T-helper 2 cell treated with Interferon-gamma antibody and Interleukin-4, amounts not matched to agents 5 μg/mL and 100 μg/mL, for 36 hours (primary cell): ENCODE results near the gene MARS1.
"Not testable (repeated sequence)": the region's sequence is repeated elsewhere in the genome, so short reads cannot be mapped to it uniquely, and the experiment has no call there.

ENCODE experiments used
- DNase-seq: peaks from one replicate; pipeline ENCODE4 v3.0.0; 2021; ENCODE audit warnings: low spot score
- H3K27ac Mint-ChIP-seq: one replicate; pipeline ENCODE4 v1.8.0; 2021; ENCODE audit warnings: mild to moderate bottlenecking, mixed read lengths
- H3K27me3 Mint-ChIP-seq: one replicate; pipeline ENCODE4 v1.8.0; 2021; ENCODE audit warnings: low read depth, mixed read lengths
- H3K36me3 Mint-ChIP-seq: one replicate; pipeline ENCODE4 v1.8.0; 2021; ENCODE audit warnings: low read depth, mixed read lengths
- H3K4me1 Mint-ChIP-seq: one replicate; pipeline ENCODE4 v1.8.0; 2021; ENCODE audit warnings: low read depth, mixed read lengths
- H3K4me3 Mint-ChIP-seq: one replicate; pipeline ENCODE4 v1.8.0; 2022; ENCODE audit warnings: mild to moderate bottlenecking, moderate library complexity, mixed read lengths
- H3K9me3 Mint-ChIP-seq: one replicate; pipeline ENCODE4 v1.8.0; 2021; ENCODE audit warnings: mixed read lengths

MARS1 gene

GRCh38 chr12:57502311-57502969 lies 14.6 kb downstream of the MARS1 start:
- not testable (repeated sequence) for H3K4me3 Mint-ChIP-seq, H3K4me1 Mint-ChIP-seq, H3K27ac Mint-ChIP-seq, H3K27me3 Mint-ChIP-seq, DNase-seq, H3K9me3 Mint-ChIP-seq
- H3K36me3 Mint-ChIP-seq: peaks cover 67% of the 10 kb centered on the region

- H3K27ac Mint-ChIP-seq, H3K4me3 Mint-ChIP-seq, H3K9me3 Mint-ChIP-seq, H3K27me3 Mint-ChIP-seq, H3K4me1 Mint-ChIP-seq, DNase-seq: not testable (repeated sequence)
- H3K36me3 Mint-ChIP-seq: peaks cover 42% of the 10 kb centered on the region
These were observed 18.7 kb downstream of the MARS1 start for GRCh38 chr12:57506541-57506940.

GRCh38 chr12:57507796-57508195 lies 19.9 kb downstream of the MARS1 start:
- not testable (repeated sequence) for H3K27me3 Mint-ChIP-seq, H3K4me3 Mint-ChIP-seq, H3K9me3 Mint-ChIP-seq, DNase-seq, H3K4me1 Mint-ChIP-seq, H3K27ac Mint-ChIP-seq
- H3K36me3 Mint-ChIP-seq: peaks cover 47% of the 10 kb centered on the region

- H3K36me3 Mint-ChIP-seq: peaks cover 46% of the 10 kb centered on the region
- DNase-seq: no peak
- no peaks in the 10 kb centered on the region for H3K27me3 Mint-ChIP-seq
- H3K4me3 Mint-ChIP-seq: no peak overlapping the region
- H3K4me1 Mint-ChIP-seq: no peaks in the 10 kb centered on the region
- H3K9me3 Mint-ChIP-seq: no peaks in the 10 kb centered on the region
- H3K27ac Mint-ChIP-seq: no peak overlapping the region
These were observed 23.3 kb downstream of the MARS1 start for GRCh38 chr12:57511161-57511560.

- H3K27me3 Mint-ChIP-seq: no peaks in the 10 kb centered on the region
- peaks cover 50% of the 10 kb centered on the region for H3K36me3 Mint-ChIP-seq
- no peaks in the 10 kb centered on the region for H3K9me3 Mint-ChIP-seq
- no peak overlapping the region for H3K4me3 Mint-ChIP-seq
- no peaks in the 10 kb centered on the region for H3K4me1 Mint-ChIP-seq
- DNase-seq: no peak
- H3K27ac Mint-ChIP-seq: no peak overlapping the region
These were observed 23.9 kb downstream of the MARS1 start for GRCh38 chr12:57511588-57512325.

- Mint-ChIP-seq H3K27ac (no peak overlapping the region), H3K36me3 (peaks cover 59% of the 10 kb centered on the region), H3K9me3 (no peaks in the 10 kb centered on the region), H3K4me1 (peaks cover 3% of the 10 kb centered on the region), H3K4me3 (no peak overlapping the region), H3K27me3 (no peaks in the 10 kb centered on the region)
- DNase-seq: no peak
These were observed 24.8 kb downstream of the MARS1 start for GRCh38 chr12:57512665-57513064.

- no peak for DNase-seq
- Mint-ChIP-seq H3K36me3 (peaks cover 65% of the 10 kb centered on the region), H3K9me3 (no peaks in the 10 kb centered on the region), H3K27me3 (no peaks in the 10 kb centered on the region), H3K4me1 (peaks cover 7% of the 10 kb centered on the region), H3K4me3 (no peak overlapping the region), H3K27ac (no peak overlapping the region)
These were observed 25.4 kb downstream of the MARS1 start for GRCh38 chr12:57513266-57513665.

- H3K4me3 Mint-ChIP-seq, DNase-seq, H3K9me3 Mint-ChIP-seq, H3K27me3 Mint-ChIP-seq, H3K27ac Mint-ChIP-seq: not testable (repeated sequence)
- Mint-ChIP-seq H3K36me3 (peaks cover 66% of the 10 kb centered on the region), H3K4me1 (peaks cover 10% of the 10 kb centered on the region)
These were observed 25.8 kb downstream of the MARS1 start for GRCh38 chr12:57513677-57514076.

- DNase-seq, H3K27ac Mint-ChIP-seq, H3K4me3 Mint-ChIP-seq, H3K27me3 Mint-ChIP-seq, H3K9me3 Mint-ChIP-seq: not testable (repeated sequence)
- H3K36me3 Mint-ChIP-seq: peaks cover 70% of the 10 kb centered on the region
- peaks cover 15% of the 10 kb centered on the region for H3K4me1 Mint-ChIP-seq
These were observed 26.4 kb downstream of the MARS1 start for GRCh38 chr12:57514246-57514645.

GRCh38 chr12:57514720-57515407 lies 27.0 kb downstream of the MARS1 start:
- H3K36me3 Mint-ChIP-seq: peaks cover 71% of the 10 kb centered on the region
- H3K9me3 Mint-ChIP-seq: no peaks in the 10 kb centered on the region
- H3K4me1 Mint-ChIP-seq: peaks cover 16% of the 10 kb centered on the region
- no peak overlapping the region for H3K4me3 Mint-ChIP-seq
- DNase-seq: no peak
- no peaks in the 10 kb centered on the region for H3K27me3 Mint-ChIP-seq
- H3K27ac Mint-ChIP-seq: no peak overlapping the region

GRCh38 chr12:57515408-57515933 lies 27.6 kb downstream of the MARS1 start:
- H3K4me1 Mint-ChIP-seq: peaks cover 16% of the 10 kb centered on the region
- H3K9me3 Mint-ChIP-seq: no peaks in the 10 kb centered on the region
- no peak for DNase-seq
- H3K27me3 Mint-ChIP-seq: peaks cover 1% of the 10 kb centered on the region
- H3K36me3 Mint-ChIP-seq: peaks cover 77% of the 10 kb centered on the region
- H3K27ac Mint-ChIP-seq: no peak overlapping the region
- no peak overlapping the region for H3K4me3 Mint-ChIP-seq

- no peak for DNase-seq
- peaks cover 3% of the 10 kb centered on the region for H3K27me3 Mint-ChIP-seq
- H3K27ac Mint-ChIP-seq: no peak overlapping the region
- H3K36me3 Mint-ChIP-seq: peaks cover 77% of the 10 kb centered on the region
- H3K9me3 Mint-ChIP-seq: no peaks in the 10 kb centered on the region
- peaks cover 19% of the 10 kb centered on the region for H3K4me1 Mint-ChIP-seq
- no peak overlapping the region for H3K4me3 Mint-ChIP-seq
These were observed 28.2 kb downstream of the MARS1 start for GRCh38 chr12:57515934-57516541.

- H3K27ac Mint-ChIP-seq: peak overlapping the region; percentile 58
- peaks cover 24% of the 10 kb centered on the region for H3K4me1 Mint-ChIP-seq
- no peaks in the 10 kb centered on the region for H3K9me3 Mint-ChIP-seq
- H3K36me3 Mint-ChIP-seq: peaks cover 74% of the 10 kb centered on the region
- DNase-seq: no peak
- no peak overlapping the region for H3K4me3 Mint-ChIP-seq
- H3K27me3 Mint-ChIP-seq: peaks cover 3% of the 10 kb centered on the region
These were observed 28.8 kb downstream of the MARS1 start for GRCh38 chr12:57516617-57517153.
